WTC11 (cell line): ENCODE data around the gene LARP1. TPM values are rescaled to one million over a fixed set of nuclear protein-coding genes. Genes with fewer than 3 reads are reported as not detected.

Source experiments
- ATAC-seq: fragments of 200-7000 bp; cut with Tn5 transposase; 2 replicates; pipeline ENCODE4 v1.10.0; 2021; ENCODE audit warnings: mild to moderate bottlenecking, moderate library complexity
- CTCF ChIA-PET: fragments of 300-600 bp; sonication (Branson Sonifier 250); formaldehyde crosslinking; loops from one replicate; lab custom pipeline; 2021; ENCODE audit warnings: antibody characterized with exemption; lab: Charles Lee
- POLR2A ChIA-PET: fragments of 350-600 bp; sonication (Branson Sonifier 250); formaldehyde crosslinking; loops from one replicate; lab custom pipeline; 2021; ENCODE audit warnings: antibody characterized with exemption; lab: Charles Lee
- DNase-seq: peaks from one replicate; pipeline ENCODE4 v3.0.0; 2021; ENCODE audit warnings: low spot score
- H3K27ac Mint-ChIP-seq: 2 replicates; pipeline ENCODE4 v1.8.0; 2021; ENCODE audit warnings: mixed read lengths
- H3K27me3 Mint-ChIP-seq: 2 replicates; pipeline ENCODE4 v1.8.0; 2021; ENCODE audit warnings: low read depth, mild to moderate bottlenecking, moderate library complexity, mixed read lengths
- H3K36me3 Mint-ChIP-seq: 2 replicates; pipeline ENCODE4 v1.8.0; 2021; ENCODE audit warnings: mixed read lengths
- H3K4me1 Mint-ChIP-seq: 2 replicates; pipeline ENCODE4 v1.8.0; 2022; ENCODE audit warnings: mixed read lengths
- H3K4me3 Mint-ChIP-seq: 2 replicates; pipeline ENCODE4 v1.8.0; 2021; ENCODE audit warnings: mild to moderate bottlenecking, moderate library complexity, mixed read lengths
- H3K9me3 Mint-ChIP-seq: 2 replicates; pipeline ENCODE4 v1.8.0; 2021; ENCODE audit warnings: mixed read lengths
- CREB1 ChIP-seq: sonication (generic); formaldehyde crosslinking; IDR thresholded peaks from 2 replicates; pipeline ENCODE4 v1.8.0; 2023; ENCODE audit warnings: mild to moderate bottlenecking, missing genetic modification reagents
- ESRRA ChIP-seq: sonication (generic); formaldehyde crosslinking; IDR thresholded peaks from 2 replicates; pipeline ENCODE4 v1.8.1; 2022; ENCODE audit warnings: mild to moderate bottlenecking, missing genetic modification reagents, borderline replicate concordance
- GABPB1 ChIP-seq: sonication (generic); formaldehyde crosslinking; IDR thresholded peaks from 2 replicates; pipeline ENCODE4 v1.8.1; 2023; ENCODE audit warnings: mild to moderate bottlenecking, missing genetic modification reagents
- IRF2 ChIP-seq: sonication (generic); formaldehyde crosslinking; IDR thresholded peaks from 2 replicates; pipeline ENCODE4 v1.8.0; 2022; ENCODE audit warnings: low read depth, missing genetic modification reagents, borderline replicate concordance
- JAZF1 ChIP-seq: fragments of 250-450 bp; sonication (Bioruptor Pico); IDR thresholded peaks from 2 replicates; pipeline ENCODE4 v1.9.0; 2021; ENCODE audit warnings: moderate library complexity, mild to moderate bottlenecking, inconsistent platforms
- NFATC4 ChIP-seq: fragments of 250-450 bp; sonication (Bioruptor Pico); IDR thresholded peaks from 2 replicates; pipeline ENCODE4 v1.9.0; 2021; ENCODE audit warnings: mild to moderate bottlenecking
- NFE2L1 ChIP-seq: sonication (generic); formaldehyde crosslinking; IDR thresholded peaks from 2 replicates; pipeline ENCODE4 v1.8.1; 2023; ENCODE audit warnings: missing genetic modification reagents
- RELA ChIP-seq: sonication (generic); formaldehyde crosslinking; IDR thresholded peaks from 2 replicates; pipeline ENCODE4 v1.8.1; 2022; ENCODE audit warnings: missing genetic modification reagents, mild to moderate bottlenecking, borderline replicate concordance
- TP53 ChIP-seq: sonication (generic); formaldehyde crosslinking; IDR thresholded peaks from 2 replicates; pipeline ENCODE4 v1.8.1; 2023; ENCODE audit warnings: mild to moderate bottlenecking, missing genetic modification reagents
- ZNF232 ChIP-seq: sonication (generic); formaldehyde crosslinking; IDR thresholded peaks from 2 replicates; pipeline ENCODE4 v1.8.0; 2022; ENCODE audit warnings: mild to moderate bottlenecking, missing genetic modification reagents
- ZNF317 ChIP-seq: sonication (generic); formaldehyde crosslinking; IDR thresholded peaks from 2 replicates; pipeline ENCODE4 v1.8.1; 2023; ENCODE audit warnings: low read depth, mild to moderate bottlenecking, moderate library complexity, missing genetic modification reagents, borderline replicate concordance
- total RNA-seq: library from RNA; stranded (reverse); gene quantifications from 3 replicates; pipeline ENCODE4 v1.2.3, GENCODE V29; 2021
- TF ChIP-seq, protein P1 (sequence below): sonication (generic); formaldehyde crosslinking; IDR thresholded peaks from 2 replicates; pipeline ENCODE4 v1.8.0; 2023; ENCODE audit warnings: missing genetic modification reagents, mild to moderate bottlenecking, borderline replicate concordance
- TF ChIP-seq, protein P2 (sequence below): fragments of 250-450 bp; sonication (Bioruptor Pico); IDR thresholded peaks from 2 replicates; pipeline ENCODE4 v1.9.0; 2021; ENCODE audit warnings: mild to moderate bottlenecking
- TF ChIP-seq, protein P3 (sequence below): sonication (generic); formaldehyde crosslinking; IDR thresholded peaks from 2 replicates; pipeline ENCODE4 v1.8.0; 2023; ENCODE audit warnings: missing genetic modification reagents
- TF ChIP-seq, protein P4 (sequence below): sonication (generic); formaldehyde crosslinking; IDR thresholded peaks from 2 replicates; pipeline ENCODE4 v1.8.0; 2022; ENCODE audit warnings: mild to moderate bottlenecking, missing genetic modification reagents

Gene LARP1
- total RNA-seq, 1 experiment from 2014 or later = 406 TPM

GRCh38 chr5:154815684-154816247 is 60.6 kb downstream of the LARP1 start (continued):
- TF ChIP-seq, protein P1, sequence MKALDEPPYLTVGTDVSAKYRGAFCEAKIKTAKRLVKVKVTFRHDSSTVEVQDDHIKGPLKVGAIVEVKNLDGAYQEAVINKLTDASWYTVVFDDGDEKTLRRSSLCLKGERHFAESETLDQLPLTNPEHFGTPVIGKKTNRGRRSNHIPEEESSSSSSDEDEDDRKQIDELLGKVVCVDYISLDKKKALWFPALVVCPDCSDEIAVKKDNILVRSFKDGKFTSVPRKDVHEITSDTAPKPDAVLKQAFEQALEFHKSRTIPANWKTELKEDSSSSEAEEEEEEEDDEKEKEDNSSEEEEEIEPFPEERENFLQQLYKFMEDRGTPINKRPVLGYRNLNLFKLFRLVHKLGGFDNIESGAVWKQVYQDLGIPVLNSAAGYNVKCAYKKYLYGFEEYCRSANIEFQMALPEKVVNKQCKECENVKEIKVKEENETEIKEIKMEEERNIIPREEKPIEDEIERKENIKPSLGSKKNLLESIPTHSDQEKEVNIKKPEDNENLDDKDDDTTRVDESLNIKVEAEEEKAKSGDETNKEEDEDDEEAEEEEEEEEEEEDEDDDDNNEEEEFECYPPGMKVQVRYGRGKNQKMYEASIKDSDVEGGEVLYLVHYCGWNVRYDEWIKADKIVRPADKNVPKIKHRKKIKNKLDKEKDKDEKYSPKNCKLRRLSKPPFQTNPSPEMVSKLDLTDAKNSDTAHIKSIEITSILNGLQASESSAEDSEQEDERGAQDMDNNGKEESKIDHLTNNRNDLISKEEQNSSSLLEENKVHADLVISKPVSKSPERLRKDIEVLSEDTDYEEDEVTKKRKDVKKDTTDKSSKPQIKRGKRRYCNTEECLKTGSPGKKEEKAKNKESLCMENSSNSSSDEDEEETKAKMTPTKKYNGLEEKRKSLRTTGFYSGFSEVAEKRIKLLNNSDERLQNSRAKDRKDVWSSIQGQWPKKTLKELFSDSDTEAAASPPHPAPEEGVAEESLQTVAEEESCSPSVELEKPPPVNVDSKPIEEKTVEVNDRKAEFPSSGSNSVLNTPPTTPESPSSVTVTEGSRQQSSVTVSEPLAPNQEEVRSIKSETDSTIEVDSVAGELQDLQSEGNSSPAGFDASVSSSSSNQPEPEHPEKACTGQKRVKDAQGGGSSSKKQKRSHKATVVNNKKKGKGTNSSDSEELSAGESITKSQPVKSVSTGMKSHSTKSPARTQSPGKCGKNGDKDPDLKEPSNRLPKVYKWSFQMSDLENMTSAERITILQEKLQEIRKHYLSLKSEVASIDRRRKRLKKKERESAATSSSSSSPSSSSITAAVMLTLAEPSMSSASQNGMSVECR (CRISPR knock-in tag) = no peak
- TF ChIP-seq NFE2L1 (CRISPR knock-in tag) = no peak
- TF ChIP-seq, protein P2, sequence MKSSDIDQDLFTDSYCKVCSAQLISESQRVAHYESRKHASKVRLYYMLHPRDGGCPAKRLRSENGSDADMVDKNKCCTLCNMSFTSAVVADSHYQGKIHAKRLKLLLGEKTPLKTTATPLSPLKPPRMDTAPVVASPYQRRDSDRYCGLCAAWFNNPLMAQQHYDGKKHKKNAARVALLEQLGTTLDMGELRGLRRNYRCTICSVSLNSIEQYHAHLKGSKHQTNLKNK (CRISPR knock-in tag) = no peak

DNA sequence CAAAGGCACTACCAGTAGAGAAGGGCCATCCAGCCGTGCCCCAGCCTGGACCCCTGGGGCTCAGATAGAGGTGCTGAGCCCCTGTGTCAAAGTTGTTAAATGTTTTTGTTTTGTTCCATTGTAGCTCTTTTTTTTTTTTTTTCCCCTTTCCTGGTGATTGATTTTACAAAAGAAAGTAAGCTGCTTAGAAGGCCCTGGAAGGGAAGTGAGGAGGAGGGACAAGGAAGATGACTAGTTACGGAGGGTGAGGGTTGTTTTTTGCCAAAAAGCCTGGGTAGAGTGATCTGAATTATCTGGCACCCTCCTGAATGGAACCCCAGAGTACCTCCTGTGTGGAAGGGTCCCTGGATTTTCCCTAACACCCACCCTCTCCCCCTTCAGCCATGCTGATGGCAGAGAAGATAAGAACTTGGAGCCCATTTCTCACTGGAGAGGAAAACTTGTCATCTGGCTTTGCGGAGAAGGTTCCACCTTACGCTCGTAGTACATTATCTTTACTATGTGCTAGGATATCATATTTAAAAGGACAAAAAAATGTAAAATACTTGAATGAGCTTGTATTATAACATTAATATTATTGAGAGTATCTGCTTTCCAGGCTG is 61.8 kb downstream of the LARP1 start:
- POLR2A ChIA-PET = no interaction called here
- Mint-ChIP-seq H3K27me3 (no peaks in the 10 kb centered on the region), H3K4me3 (no peak overlapping the region), H3K9me3 (no peaks in the 10 kb centered on the region), H3K27ac (no peak overlapping the region; the same call in 1 of the 2 replicates), H3K36me3 (peaks cover 74% of the 10 kb centered on the region), H3K4me1 (peaks cover 16% of the 10 kb centered on the region; the same call in 1 of the 2 replicates)
- TF ChIP-seq CREB1 (CRISPR knock-in tag) = no peak
- no peak for TF ChIP-seq GABPB1 (CRISPR knock-in tag)
- no peak for TF ChIP-seq NFATC4 (CRISPR knock-in tag)
- TF ChIP-seq, protein P3, sequence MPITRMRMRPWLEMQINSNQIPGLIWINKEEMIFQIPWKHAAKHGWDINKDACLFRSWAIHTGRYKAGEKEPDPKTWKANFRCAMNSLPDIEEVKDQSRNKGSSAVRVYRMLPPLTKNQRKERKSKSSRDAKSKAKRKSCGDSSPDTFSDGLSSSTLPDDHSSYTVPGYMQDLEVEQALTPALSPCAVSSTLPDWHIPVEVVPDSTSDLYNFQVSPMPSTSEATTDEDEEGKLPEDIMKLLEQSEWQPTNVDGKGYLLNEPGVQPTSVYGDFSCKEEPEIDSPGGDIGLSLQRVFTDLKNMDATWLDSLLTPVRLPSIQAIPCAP = no peak
- TF ChIP-seq, protein P4, sequence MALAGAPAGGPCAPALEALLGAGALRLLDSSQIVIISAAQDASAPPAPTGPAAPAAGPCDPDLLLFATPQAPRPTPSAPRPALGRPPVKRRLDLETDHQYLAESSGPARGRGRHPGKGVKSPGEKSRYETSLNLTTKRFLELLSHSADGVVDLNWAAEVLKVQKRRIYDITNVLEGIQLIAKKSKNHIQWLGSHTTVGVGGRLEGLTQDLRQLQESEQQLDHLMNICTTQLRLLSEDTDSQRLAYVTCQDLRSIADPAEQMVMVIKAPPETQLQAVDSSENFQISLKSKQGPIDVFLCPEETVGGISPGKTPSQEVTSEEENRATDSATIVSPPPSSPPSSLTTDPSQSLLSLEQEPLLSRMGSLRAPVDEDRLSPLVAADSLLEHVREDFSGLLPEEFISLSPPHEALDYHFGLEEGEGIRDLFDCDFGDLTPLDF (CRISPR knock-in tag) = no peak
- TF ChIP-seq ZNF232 (CRISPR knock-in tag) = no peak
- TF ChIP-seq, protein P1 (CRISPR knock-in tag) = no peak
- no peak for TF ChIP-seq RELA (CRISPR knock-in tag)
- ATAC-seq (no peak), DNase-seq (no peak)
- CTCF ChIA-PET = no interaction called here

GRCh38 chr5:154817815-154818214 is 62.6 kb downstream of the LARP1 start:
- ATAC-seq (no peak), DNase-seq (no peak)
- Mint-ChIP-seq H3K27ac (peak overlapping the region; percentile 85; the same call in 1 of the 2 replicates), H3K36me3 (peaks cover 67% of the 10 kb centered on the region), H3K4me3 (no peak overlapping the region), H3K27me3 (no peaks in the 10 kb centered on the region), H3K9me3 (no peaks in the 10 kb centered on the region), H3K4me1 (peaks cover 16% of the 10 kb centered on the region; the same call in 1 of the 2 replicates)
- TF ChIP-seq JAZF1 (CRISPR knock-in tag) (no peak), ESRRA (CRISPR knock-in tag) (no peak), IRF2 (CRISPR knock-in tag) (no peak), ZNF317 (CRISPR knock-in tag) (no peak), TP53 (CRISPR knock-in tag) (no peak)
- CTCF ChIA-PET = no interaction called here
- POLR2A ChIA-PET = no interaction called here
